Naive thymus-derived CD8-positive, alpha-beta T cell (primary cell): ENCODE measurements around the gene SLC25A11. TPM values are rescaled to one million over a fixed set of nuclear protein-coding genes. Genes with fewer than 3 reads are reported as not detected.

Experiments used
- ATAC-seq, 2 donors: fragments of 150-1000 bp; cut with Tn5 transposase in 1 of 2; sonication (Bioruptor Pico), chemical (Tn5 transposase) in 1 of 2; 1 replicate in 1 of 2; 2 replicates in 1 of 2; pipeline ENCODE4 v1.10.0; 2021; ENCODE audit warnings: mild to moderate bottlenecking in 2 of 2, moderate library complexity in 2 of 2
- POLR2A ChIA-PET: fragments of 350-600 bp; sonication (Branson Sonifier 250); formaldehyde crosslinking; loops from one replicate; lab custom pipeline; 2021; ENCODE audit warnings: antibody characterized with exemption; lab: Charles Lee
- DNase-seq, 10 donors: peaks; one replicate each; pipeline versions ENCODE4 v3.0.0 to v3.0.0-alpha.2; 2020 to 2022
- H3K27ac Mint-ChIP-seq, 10 donors: one replicate each; pipeline ENCODE4 v1.8.0; 2020 to 2022; ENCODE audit warnings: mild to moderate bottlenecking in 10 of 10, mixed read lengths in 10 of 10, moderate library complexity in 4 of 10, inconsistent platforms in 1 of 10
- H3K27me3 Mint-ChIP-seq, 5 donors: one replicate each; pipeline ENCODE4 v1.8.0; 2021 to 2022; ENCODE audit warnings: mixed read lengths in 5 of 5
- H3K36me3 Mint-ChIP-seq, 3 donors: one replicate each; pipeline ENCODE4 v1.8.0; 2020 to 2022; ENCODE audit warnings: mixed read lengths in 3 of 3, mild to moderate bottlenecking in 2 of 3, inconsistent platforms in 1 of 3
- H3K4me1 Mint-ChIP-seq, 4 donors: one replicate each; pipeline ENCODE4 v1.8.0; 2021 to 2022; ENCODE audit warnings: mixed read lengths in 4 of 4
- H3K4me3 Mint-ChIP-seq, 10 donors: one replicate each; pipeline ENCODE4 v1.8.0; 2020 to 2022; ENCODE audit warnings: mild to moderate bottlenecking in 10 of 10, mixed read lengths in 10 of 10, moderate library complexity in 6 of 10, inconsistent platforms in 1 of 10
- H3K9me3 Mint-ChIP-seq, 9 donors: one replicate each; pipeline ENCODE4 v1.8.0; 2020 to 2022; ENCODE audit warnings: mixed read lengths in 9 of 9, mild to moderate bottlenecking in 3 of 9, inconsistent platforms in 1 of 9, moderate library complexity in 1 of 9
- polyA plus RNA-seq, 3 donors: library from polyadenylated mRNA; unstranded; fragments of 300-500 nt; fragmentation: Illumina TruSeq; gene quantifications; one replicate each; pipeline ENCODE4 v1.2.3, GENCODE V29; 2021
- total RNA-seq, 8 experiments: library from RNA in 2 of 8; stranded (reverse) in 2 of 8; gene quantifications; one replicate each; pipeline ENCODE4 v1.2.3 and lab custom pipeline; 2021 to 2026

SLC25A11 gene
- total and polyA plus RNA-seq, 5 experiments from 2014 or later: 42.5 to 78.6 (median 75.3) TPM

DNA sequence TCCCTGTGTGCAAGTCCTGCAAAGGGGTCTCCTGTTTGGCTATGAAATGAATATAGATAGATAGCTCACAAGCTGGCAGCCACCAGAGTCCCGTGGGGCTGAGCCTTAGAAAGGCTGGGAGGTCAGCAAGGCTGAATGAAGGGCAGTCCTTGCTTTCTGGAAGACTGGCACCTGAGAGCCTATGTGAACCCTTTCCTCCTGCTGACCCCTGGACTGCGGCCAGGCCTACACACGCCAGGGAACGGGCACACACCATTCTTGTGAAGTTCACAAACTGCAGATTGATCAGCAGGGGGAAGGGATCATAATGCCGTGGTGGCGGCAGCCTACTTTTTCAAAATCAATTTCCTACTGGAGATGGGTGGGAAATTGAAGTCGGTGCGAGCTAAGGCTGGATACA is 41.5 kb downstream of the SLC25A11 start:
- H3K27ac Mint-ChIP-seq: peak overlapping the region in 9 of 10 donors; percentile 48 to 89 (median 83)

DNA sequence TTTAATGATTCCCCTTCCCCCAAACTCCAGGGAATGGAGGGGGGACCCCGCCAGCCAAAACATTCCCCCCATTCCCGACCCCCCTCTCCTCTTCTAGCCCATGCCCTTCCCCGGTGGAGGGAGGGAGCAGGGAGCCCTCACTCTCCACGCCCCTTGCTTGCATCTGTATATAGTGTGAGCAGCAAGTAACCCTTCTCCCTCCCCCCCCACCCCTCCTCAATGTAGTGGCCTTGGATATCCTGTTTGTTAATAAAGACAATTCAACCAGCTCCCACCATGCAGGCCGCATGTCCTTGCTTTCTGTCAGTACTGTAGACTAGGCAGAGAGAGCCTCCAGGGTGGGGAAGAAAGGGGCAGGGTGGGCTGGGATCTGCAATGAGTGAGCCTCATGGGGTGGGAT is 42.1 kb downstream of the SLC25A11 start:
- H3K4me1 Mint-ChIP-seq: peaks cover 20 to 34% (median 32%) of the 10 kb centered on the region in 4 donors
- DNase-seq (no peak), ATAC-seq (no peak)
- H3K27ac Mint-ChIP-seq: peak overlapping the region in 4 of 10 donors; percentile 73 to 89 (median 86)
- POLR2A ChIA-PET: interaction anchor here (0.6 to 1.1 kb wide), 2 partner anchors 177 to 1109 kb away, joined by 3 read pairs; no protein-coding TSS in a partner anchor
- H3K36me3 Mint-ChIP-seq: peaks cover 0 to 27% (median 0%) of the 10 kb centered on the region in 3 donors
- peak overlapping the region in 5 of 10 donors; percentile 65 to 90 (median 74) for H3K4me3 Mint-ChIP-seq
- no peaks in the 10 kb centered on the region for H3K9me3 Mint-ChIP-seq
- H3K27me3 Mint-ChIP-seq: peaks cover 0 to 2% (median 0%) of the 10 kb centered on the region in 5 donors

More for the DNA sequence above, 41.5 kb downstream of the SLC25A11 start:
- peaks cover 0 to 2% (median 0%) of the 10 kb centered on the region in 5 donors for H3K27me3 Mint-ChIP-seq
- H3K4me3 Mint-ChIP-seq: peak overlapping the region; percentile 65 to 90 (median 76)
- DNase-seq (no peak), ATAC-seq (no peak)
- POLR2A ChIA-PET: interaction anchor here (1.1 to 2.7 kb wide), 4 partner anchors 9 to 196 kb away, joined by 3 to 17 read pairs (median 4); partner anchors contain the start of gene PFN1
- H3K36me3 Mint-ChIP-seq: peaks cover 0 to 25% (median 0%) of the 10 kb centered on the region in 3 donors
- peaks cover 24 to 40% (median 38%) of the 10 kb centered on the region in 4 donors for H3K4me1 Mint-ChIP-seq
- no peaks in the 10 kb centered on the region for H3K9me3 Mint-ChIP-seq

DNA sequence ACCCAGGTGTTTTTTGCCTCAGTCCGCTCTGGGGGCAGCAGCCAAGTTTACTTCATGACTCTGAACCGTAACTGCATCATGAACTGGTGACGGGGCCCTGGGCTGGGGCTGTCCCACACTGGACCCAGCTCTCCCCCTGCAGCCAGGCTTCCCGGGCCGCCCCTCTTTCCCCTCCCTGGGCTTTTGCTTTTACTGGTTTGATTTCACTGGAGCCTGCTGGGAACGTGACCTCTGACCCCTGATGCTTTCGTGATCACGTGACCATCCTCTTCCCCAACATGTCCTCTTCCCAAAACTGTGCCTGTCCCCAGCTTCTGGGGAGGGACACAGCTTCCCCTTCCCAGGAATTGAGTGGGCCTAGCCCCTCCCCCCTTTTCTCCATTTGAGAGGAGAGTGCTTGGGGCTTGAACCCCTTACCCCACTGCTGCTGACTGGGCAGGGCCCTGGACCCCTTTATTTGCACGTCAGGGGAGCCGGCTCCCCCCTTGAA is 42.6 kb downstream of the SLC25A11 start:
- Mint-ChIP-seq H3K9me3 (no peaks in the 10 kb centered on the region), H3K36me3 (peaks cover 0 to 27% (median 0%) of the 10 kb centered on the region in 3 donors), H3K4me1 (peaks cover 14 to 28% (median 27%) of the 10 kb centered on the region in 4 donors), H3K4me3 (no peak overlapping the region), H3K27ac (peak overlapping the region in 2 of 10 donors; percentile 20 to 37), H3K27me3 (peaks cover 0 to 2% (median 0%) of the 10 kb centered on the region in 5 donors)
- POLR2A ChIA-PET: interaction anchor here (0.6 to 0.8 kb wide), 2 partner anchors 32 to 1109 kb away, joined by 3 read pairs; no protein-coding TSS in a partner anchor
- ATAC-seq: no peak
- no peak for DNase-seq

DNA sequence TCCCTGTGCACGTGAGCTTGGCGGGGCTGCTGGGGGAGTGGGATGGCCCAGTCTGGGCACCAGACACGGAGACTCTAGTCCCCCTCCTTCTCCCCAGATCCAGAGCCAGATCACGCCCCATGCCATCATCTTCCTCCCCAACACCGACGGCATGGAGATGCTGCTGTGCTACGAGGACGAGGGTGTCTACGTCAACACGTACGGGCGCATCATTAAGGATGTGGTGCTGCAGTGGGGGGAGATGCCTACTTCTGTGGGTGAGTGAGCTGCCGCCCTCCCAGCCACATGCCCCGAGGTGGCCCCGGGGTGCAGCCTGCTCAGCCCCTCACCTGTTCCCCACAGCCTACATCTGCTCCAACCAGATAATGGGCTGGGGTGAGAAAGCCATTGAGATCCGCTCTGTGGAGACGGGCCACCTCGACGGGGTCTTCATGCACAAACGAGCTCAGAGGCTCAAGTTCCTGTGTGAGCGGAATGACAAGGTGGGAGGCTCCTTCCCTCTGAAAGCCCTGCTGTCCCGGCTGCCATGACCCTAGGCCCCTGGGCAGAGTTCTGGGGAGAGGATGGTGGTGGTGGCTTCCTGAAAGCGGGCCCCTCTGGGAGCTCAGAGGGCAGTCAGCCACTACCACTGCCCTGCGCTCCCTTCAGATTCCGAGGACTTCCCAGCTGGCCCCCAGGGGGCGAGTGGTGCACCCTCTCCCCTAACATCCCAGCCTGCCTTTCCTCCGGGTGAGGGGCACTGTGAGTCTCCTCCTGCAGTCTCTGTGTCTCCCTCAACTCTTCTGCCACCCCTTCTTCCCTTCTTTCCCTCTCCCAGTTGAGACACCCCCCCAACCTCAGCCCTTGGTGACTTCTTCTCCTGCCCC is 43.3 kb downstream of the SLC25A11 start:
- ATAC-seq (no peak), DNase-seq (no peak)
- peaks cover 0 to 2% (median 0%) of the 10 kb centered on the region in 5 donors for H3K27me3 Mint-ChIP-seq
- peak overlapping the region in 1 of 10 donors; percentile 51 for H3K4me3 Mint-ChIP-seq
- peaks cover 0 to 29% (median 0%) of the 10 kb centered on the region in 3 donors for H3K36me3 Mint-ChIP-seq
- no peaks in the 10 kb centered on the region for H3K9me3 Mint-ChIP-seq
- H3K4me1 Mint-ChIP-seq: peaks cover 14 to 23% (median 21%) of the 10 kb centered on the region in 4 donors
- H3K27ac Mint-ChIP-seq: peak overlapping the region in 1 of 10 donors; percentile 65
- POLR2A ChIA-PET: interaction anchor here (0.6 to 0.8 kb wide), 2 partner anchors 33 to 52 kb away, joined by 3 read pairs; partner anchors contain the start of gene PFN1

DNA sequence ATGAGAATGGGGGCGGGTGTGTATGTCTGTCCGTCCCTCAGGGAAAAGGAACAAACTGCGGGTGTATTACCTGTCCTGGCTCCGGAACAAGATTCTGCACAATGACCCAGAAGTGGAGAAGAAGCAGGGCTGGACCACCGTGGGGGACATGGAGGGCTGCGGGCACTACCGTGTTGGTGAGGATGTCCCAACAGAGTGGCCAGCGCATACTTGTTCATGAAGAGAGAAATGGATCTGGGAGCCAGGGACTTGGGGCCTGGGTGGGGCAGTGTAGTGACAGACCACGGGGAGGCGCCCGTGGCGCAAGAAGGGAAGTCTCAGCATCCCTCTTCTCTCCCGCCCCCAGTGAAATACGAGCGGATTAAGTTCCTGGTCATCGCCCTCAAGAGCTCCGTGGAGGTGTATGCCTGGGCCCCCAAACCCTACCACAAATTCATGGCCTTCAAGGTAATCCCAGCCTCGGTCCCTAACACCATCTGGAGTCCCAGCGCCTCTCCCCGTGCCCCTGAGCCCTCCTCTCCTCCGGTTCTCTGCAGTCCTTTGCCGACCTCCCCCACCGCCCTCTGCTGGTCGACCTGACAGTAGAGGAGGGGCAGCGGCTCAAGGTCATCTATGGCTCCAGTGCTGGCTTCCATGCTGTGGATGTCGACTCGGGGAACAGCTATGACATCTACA is 44.1 kb downstream of the SLC25A11 start:
- H3K9me3 Mint-ChIP-seq: no peaks in the 10 kb centered on the region
- H3K4me1 Mint-ChIP-seq: peaks cover 10 to 21% (median 16%) of the 10 kb centered on the region in 4 donors
- peaks cover 0 to under 1% (median 0%) of the 10 kb centered on the region in 5 donors for H3K27me3 Mint-ChIP-seq
- ATAC-seq: no peak
- POLR2A ChIA-PET: no interaction called here
- peak overlapping the region in 1 of 10 donors; percentile 51 for H3K4me3 Mint-ChIP-seq
- H3K27ac Mint-ChIP-seq: peak overlapping the region in 2 of 10 donors; percentile 36 to 65
- peaks cover 0 to 33% (median 0%) of the 10 kb centered on the region in 3 donors for H3K36me3 Mint-ChIP-seq
- no peak for DNase-seq

DNA sequence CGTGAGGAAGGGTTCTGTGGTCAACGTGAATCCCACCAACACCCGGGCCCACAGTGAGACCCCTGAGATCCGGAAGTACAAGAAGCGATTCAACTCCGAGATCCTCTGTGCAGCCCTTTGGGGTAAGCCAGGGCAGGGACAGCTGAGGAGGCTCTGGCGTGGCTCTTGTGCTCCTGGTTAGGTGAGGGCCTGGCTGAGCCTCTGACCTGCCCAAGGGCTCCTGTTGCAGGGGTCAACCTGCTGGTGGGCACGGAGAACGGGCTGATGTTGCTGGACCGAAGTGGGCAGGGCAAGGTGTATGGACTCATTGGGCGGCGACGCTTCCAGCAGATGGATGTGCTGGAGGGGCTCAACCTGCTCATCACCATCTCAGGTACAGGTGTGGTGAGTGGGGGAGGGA is 44.7 kb downstream of the SLC25A11 start:
- ATAC-seq (no peak), DNase-seq (no peak)
- POLR2A ChIA-PET: interaction anchor here (0.5 to 0.6 kb wide), 2 partner anchors 27 to 329 kb away, joined by 3 to 5 read pairs; no protein-coding TSS in a partner anchor
- H3K36me3 Mint-ChIP-seq: peaks cover 0 to 39% (median 0%) of the 10 kb centered on the region in 3 donors
- peaks cover 8 to 16% (median 11%) of the 10 kb centered on the region in 4 donors for H3K4me1 Mint-ChIP-seq
- H3K9me3 Mint-ChIP-seq: no peaks in the 10 kb centered on the region
- peak overlapping the region in 1 of 10 donors; percentile 11 for H3K27ac Mint-ChIP-seq
- H3K27me3 Mint-ChIP-seq: no peaks in the 10 kb centered on the region
- H3K4me3 Mint-ChIP-seq: no peak overlapping the region

DNA sequence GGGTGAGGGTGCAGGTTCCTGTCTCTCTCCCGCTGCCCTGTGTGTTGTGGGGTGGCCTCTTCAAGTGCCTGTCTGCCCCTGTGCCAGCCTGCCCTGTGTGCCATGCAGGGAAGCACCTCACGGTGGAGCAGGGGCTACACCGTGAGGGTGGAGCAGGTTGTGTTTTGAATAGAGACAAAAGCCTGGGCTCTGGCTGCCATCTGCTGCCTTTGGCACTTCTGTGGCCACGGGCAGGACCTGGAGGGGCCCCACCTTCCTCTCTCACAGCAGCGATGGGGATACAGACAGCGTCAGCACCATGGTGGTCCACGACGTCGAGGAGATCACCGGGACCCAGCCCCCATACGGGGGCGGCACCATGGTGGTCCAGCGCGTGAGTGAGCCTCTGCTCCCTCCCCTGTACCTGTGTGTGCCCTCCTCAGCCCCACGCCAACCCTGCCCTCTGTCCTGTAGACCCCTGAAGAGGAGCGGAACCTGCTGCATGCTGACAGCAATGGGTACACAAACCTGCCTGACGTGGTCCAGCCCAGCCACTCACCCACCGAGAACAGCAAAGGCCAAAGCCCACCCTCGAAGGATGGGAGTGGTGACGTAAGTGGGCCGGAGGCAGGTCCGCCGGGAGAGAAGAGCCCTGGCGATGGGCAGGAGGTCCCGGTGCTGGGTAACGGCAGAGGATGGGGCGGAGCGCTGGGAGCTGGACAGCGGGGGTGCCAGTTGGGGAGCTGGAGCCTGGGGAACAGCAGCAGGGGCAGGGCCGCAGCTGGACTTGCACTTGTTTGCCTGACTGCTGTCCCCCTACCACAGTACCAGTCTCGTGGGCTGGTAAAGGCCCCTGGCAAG is 45.9 kb downstream of the SLC25A11 start:
- H3K9me3 Mint-ChIP-seq: no peaks in the 10 kb centered on the region
- POLR2A ChIA-PET: no interaction called here
- peaks cover 0 to 8% (median 6%) of the 10 kb centered on the region in 4 donors for H3K4me1 Mint-ChIP-seq
- ATAC-seq: no peak
- no peak for DNase-seq
- H3K4me3 Mint-ChIP-seq: no peak overlapping the region
- H3K36me3 Mint-ChIP-seq: peaks cover 0 to 45% (median 3%) of the 10 kb centered on the region in 3 donors
- H3K27ac Mint-ChIP-seq: no peak overlapping the region
- H3K27me3 Mint-ChIP-seq: no peaks in the 10 kb centered on the region

DNA sequence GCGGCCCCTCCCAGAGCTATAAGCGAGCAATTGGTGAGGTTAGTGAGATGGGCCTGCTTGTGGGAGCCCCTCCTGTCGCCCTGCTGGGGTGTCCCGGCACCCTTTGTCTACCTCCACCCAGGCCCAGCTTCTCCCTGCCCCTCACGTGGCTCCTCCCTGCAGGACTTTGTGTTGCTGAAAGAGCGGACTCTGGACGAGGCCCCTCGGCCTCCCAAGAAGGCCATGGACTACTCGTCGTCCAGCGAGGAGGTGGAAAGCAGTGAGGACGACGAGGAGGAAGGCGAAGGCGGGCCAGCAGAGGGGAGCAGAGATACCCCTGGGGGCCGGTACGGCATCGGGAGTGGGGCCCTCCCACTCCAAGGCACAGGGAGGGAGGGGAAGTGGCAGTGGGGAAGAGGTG is 46.6 kb downstream of the SLC25A11 start:
- no peak overlapping the region for H3K4me3 Mint-ChIP-seq
- ATAC-seq: no peak
- DNase-seq: no peak
- no peak overlapping the region for H3K27ac Mint-ChIP-seq
- H3K4me1 Mint-ChIP-seq: peaks cover 0 to 4% (median 2%) of the 10 kb centered on the region in 4 donors
- POLR2A ChIA-PET: no interaction called here
- no peaks in the 10 kb centered on the region for H3K9me3 Mint-ChIP-seq
- H3K27me3 Mint-ChIP-seq: no peaks in the 10 kb centered on the region
- H3K36me3 Mint-ChIP-seq: peaks cover 0 to 47% (median 3%) of the 10 kb centered on the region in 3 donors

DNA sequence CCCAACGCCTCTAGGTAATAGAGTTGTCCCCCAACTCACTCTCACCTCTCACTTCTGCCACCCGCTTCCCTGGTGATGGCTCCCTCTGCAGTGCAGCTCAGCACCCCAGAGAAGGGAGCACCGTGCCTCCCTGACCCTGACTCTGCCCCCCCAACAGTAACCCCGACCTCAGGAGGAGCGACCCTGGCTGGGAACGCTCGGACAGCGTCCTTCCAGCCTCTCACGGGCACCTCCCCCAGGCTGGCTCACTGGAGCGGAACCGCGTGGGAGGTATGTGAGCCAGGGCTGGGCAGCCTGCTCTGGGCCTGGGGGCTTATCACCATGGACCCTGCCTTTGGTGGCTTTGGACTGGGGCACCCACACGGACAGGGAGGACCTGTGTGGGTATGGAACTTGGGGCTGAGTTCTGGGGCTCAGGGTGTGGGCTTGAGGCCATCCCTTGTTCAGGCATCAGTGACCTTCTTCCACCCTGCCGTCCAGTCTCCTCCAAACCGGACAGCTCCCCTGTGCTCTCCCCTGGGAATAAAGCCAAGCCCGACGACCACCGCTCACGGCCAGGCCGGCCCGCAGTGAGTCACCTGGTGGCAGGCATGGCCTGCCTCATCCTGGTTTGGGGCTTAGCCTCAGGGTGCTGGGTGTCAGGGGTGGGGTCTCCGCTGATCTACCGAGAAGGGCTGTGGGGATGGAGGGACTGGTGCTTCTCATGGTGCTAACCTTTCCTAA is 47.2 kb downstream of the SLC25A11 start:
- Mint-ChIP-seq H3K4me3 (no peak overlapping the region), H3K36me3 (peaks cover 0 to 53% (median 3%) of the 10 kb centered on the region in 3 donors), H3K4me1 (peaks cover 0 to 2% (median under 1%) of the 10 kb centered on the region in 4 donors), H3K27me3 (no peaks in the 10 kb centered on the region), H3K9me3 (no peaks in the 10 kb centered on the region), H3K27ac (peak overlapping the region in 1 of 10 donors; percentile 56)
- DNase-seq (no peak), ATAC-seq (no peak)
- POLR2A ChIA-PET: no interaction called here

DNA sequence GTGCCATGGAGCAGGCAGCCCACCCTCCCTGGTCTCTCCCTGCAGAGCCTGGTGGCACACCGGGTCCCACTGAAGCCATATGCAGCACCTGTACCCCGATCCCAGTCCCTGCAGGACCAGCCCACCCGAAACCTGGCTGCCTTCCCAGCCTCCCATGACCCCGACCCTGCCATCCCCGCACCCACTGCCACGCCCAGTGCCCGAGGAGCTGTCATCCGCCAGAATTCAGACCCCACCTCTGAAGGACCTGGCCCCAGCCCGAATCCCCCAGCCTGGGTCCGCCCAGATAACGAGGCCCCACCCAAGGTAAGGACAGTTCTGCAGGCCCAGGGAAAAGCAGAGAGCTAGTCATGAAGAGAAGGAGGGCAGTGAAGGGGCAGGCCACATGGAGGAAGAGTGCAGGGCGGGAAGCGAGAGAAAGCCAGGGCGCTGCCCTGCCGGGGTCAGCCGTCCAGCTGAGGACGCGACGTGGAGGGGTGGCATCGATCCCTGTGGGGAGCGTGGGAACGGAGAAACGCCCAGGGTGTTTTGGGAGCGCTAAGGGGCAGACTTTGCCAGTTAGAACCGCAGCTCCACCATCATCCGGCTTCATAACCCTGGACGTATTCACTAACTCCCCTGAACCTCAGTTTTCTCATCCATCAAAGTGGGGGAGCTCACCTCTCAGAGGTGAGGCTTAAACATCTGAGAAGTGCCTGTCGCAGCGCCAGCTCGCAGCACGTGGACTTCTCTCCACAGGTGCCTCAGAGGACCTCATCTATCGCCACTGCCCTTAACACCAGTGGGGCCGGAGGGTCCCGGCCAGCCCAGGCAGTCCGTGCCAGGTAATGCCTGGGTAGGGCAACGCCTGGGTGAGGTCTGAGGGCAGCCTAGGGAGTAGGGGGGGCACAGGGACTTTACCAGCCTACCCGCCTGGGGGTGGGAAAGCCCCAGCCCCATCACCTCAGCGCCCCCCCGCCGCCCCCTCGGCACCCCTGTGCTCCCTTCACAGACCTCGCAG is 48.1 kb downstream of the SLC25A11 start:
- no peaks in the 10 kb centered on the region for H3K9me3 Mint-ChIP-seq
- ATAC-seq (no peak), DNase-seq (no peak)
- H3K4me3 Mint-ChIP-seq: no peak overlapping the region
- peak overlapping the region in 1 of 10 donors; percentile 84 for H3K27ac Mint-ChIP-seq
- POLR2A ChIA-PET: interaction anchor here (1.0 to 4.9 kb wide), 3 partner anchors 9 to 182 kb away, joined by 4 to 21 read pairs (median 4); partner anchors contain the start of genes ARRB2 and SPAG7
- peaks cover 0 to 58% (median 8%) of the 10 kb centered on the region in 3 donors for H3K36me3 Mint-ChIP-seq
- no peaks in the 10 kb centered on the region for H3K27me3 Mint-ChIP-seq
- H3K4me1 Mint-ChIP-seq: peaks cover 0 to 2% (median under 1%) of the 10 kb centered on the region in 4 donors
